KMS-11 (cell line): ENCODE data around the gene XPR1.
"Not testable (repeated sequence)": the region's sequence is repeated elsewhere in the genome, so short reads cannot be mapped to it uniquely, and the experiment has no call there.

ENCODE experiments used
- H2AFZ ChIP-seq: fragments of 200-600 bp; sonication (generic); 2 replicates; pipeline ENCODE4 v1.6.1; 2016; ENCODE audit warnings: antibody characterized with exemption, mixed run types, low read depth
- H3K27ac ChIP-seq: fragments of 200-600 bp; sonication (generic); 2 replicates; pipeline ENCODE4 v1.6.1; 2016; ENCODE audit warnings: mild to moderate bottlenecking, mixed run types
- H3K27me3 ChIP-seq: fragments of 200-600 bp; sonication (generic); 2 replicates; pipeline ENCODE4 v1.6.1; 2017; ENCODE audit warnings: mild to moderate bottlenecking, low read depth, mixed run types, moderate library complexity; ENCODE audit not compliant: insufficient read depth
- H3K36me3 ChIP-seq: fragments of 200-600 bp; sonication (generic); 2 replicates; pipeline ENCODE4 v1.6.1; 2017; ENCODE audit warnings: mild to moderate bottlenecking, mixed run types; ENCODE audit not compliant: insufficient read depth
- H3K4me1 ChIP-seq: fragments of 200-600 bp; sonication (generic); 2 replicates; pipeline ENCODE4 v1.6.1; 2016; ENCODE audit warnings: mild to moderate bottlenecking, low read depth, mixed run types; ENCODE audit not compliant: poor library complexity, severe bottlenecking
- H3K4me2 ChIP-seq: fragments of 200-600 bp; sonication (generic); 2 replicates; pipeline ENCODE4 v1.7.0; 2016; ENCODE audit warnings: mild to moderate bottlenecking, mixed run types
- H3K4me3 ChIP-seq: fragments of 200-600 bp; sonication (generic); IDR thresholded peaks from 2 replicates; pipeline ENCODE4 v1.6.1; 2017; ENCODE audit warnings: low read depth, low read length, mixed read lengths; ENCODE audit not compliant: insufficient read depth
- H3K79me2 ChIP-seq: fragments of 200-600 bp; sonication (generic); 2 replicates; pipeline ENCODE4 v1.6.1; 2016; ENCODE audit warnings: low read depth, mixed run types; ENCODE audit not compliant: insufficient read depth
- H3K9ac ChIP-seq: fragments of 200-600 bp; sonication (generic); 2 replicates; pipeline ENCODE4 v1.6.1; 2016; ENCODE audit warnings: mild to moderate bottlenecking, mixed run types
- H4K20me1 ChIP-seq: fragments of 200-600 bp; sonication (generic); 2 replicates; pipeline ENCODE4 v1.6.1; 2016; ENCODE audit warnings: mild to moderate bottlenecking, mixed run types; ENCODE audit not compliant: insufficient read depth
- CTCF ChIP-seq: fragments of 200-600 bp; sonication (generic); conservative IDR thresholded peaks from 2 replicates; pipeline ENCODE4 v1.6.1; 2017; ENCODE audit warnings: low read depth, mild to moderate bottlenecking, antibody characterized with exemption, low read length, moderate library complexity, mixed read lengths

XPR1 gene

DNA sequence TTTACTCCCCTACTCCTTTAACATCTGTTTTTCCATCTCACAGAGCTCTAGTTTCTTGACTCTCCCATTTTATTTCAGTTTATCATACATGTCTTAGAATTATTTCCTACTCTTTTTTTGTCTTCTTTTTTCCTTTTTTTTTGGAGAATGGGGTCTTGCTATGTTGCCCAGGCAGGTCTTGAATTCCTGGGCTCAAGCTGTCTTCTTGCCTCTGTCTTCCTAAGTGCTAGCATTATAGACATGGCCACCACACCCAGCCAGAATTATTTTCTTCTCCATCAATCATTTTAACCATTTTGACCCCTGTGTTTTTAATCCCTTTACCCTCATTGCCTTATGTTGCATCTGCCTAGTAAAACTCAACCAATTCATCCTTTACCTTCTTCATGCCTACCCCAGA, 157.6 kb downstream of the XPR1 start:
- Histone ChIP-seq H3K4me1 (no peaks in the 10 kb centered on the region), H3K4me2 (no peak overlapping the region), H2AFZ (no peak overlapping the region), H3K27ac (no peak overlapping the region), H3K9ac (no peak overlapping the region), H3K79me2 (no peaks in the 10 kb centered on the region), H3K36me3 (no peaks in the 10 kb centered on the region), H3K27me3 (no peaks in the 10 kb centered on the region), H3K4me3 (no peak overlapping the region), H4K20me1 (no peaks in the 10 kb centered on the region)
- no peak for TF ChIP-seq CTCF

GRCh38 chr1:180791152-180791551, 159.3 kb downstream of the XPR1 start:
- not testable (repeated sequence) for H3K36me3 ChIP-seq, H3K4me2 ChIP-seq, H2AFZ ChIP-seq, H3K27me3 ChIP-seq, H4K20me1 ChIP-seq, H3K4me3 ChIP-seq, H3K27ac ChIP-seq, H3K79me2 ChIP-seq, H3K4me1 ChIP-seq, H3K9ac ChIP-seq

- TF ChIP-seq CTCF = no peak
- H3K79me2 ChIP-seq = no peaks in the 10 kb centered on the region
- no peak overlapping the region for H3K4me3 ChIP-seq
- no peak overlapping the region for H3K9ac ChIP-seq
- no peak overlapping the region for H2AFZ ChIP-seq
- no peaks in the 10 kb centered on the region for H3K36me3 ChIP-seq
- H3K4me2 ChIP-seq = no peak overlapping the region
- no peak overlapping the region for H3K27ac ChIP-seq
- no peaks in the 10 kb centered on the region for H3K27me3 ChIP-seq
- no peaks in the 10 kb centered on the region for H4K20me1 ChIP-seq
- H3K4me1 ChIP-seq = no peaks in the 10 kb centered on the region
Observed at GRCh38 chr1:180791806-180792205, 160.0 kb downstream of the XPR1 start.

DNA sequence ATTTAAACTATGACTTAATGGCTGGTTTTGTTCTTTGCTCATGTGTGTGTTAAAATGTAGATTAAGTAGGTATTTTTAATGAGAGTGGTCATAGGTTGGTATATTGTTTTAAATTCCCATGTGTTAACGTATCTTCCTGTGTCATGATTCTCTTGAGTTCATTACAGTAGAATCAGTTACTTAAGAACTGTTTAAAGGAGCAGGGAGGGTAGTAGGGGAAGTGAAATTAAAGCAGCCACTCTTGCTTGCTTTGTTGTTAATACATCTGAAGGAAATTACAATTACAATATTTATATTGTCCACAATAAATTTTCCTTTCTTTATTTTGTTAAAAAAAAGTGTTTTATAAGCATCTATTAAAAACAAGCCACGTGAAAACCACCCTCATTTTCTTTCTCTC, 161.6 kb downstream of the XPR1 start:
- Histone ChIP-seq H3K4me2 (no peak overlapping the region), H3K4me1 (no peaks in the 10 kb centered on the region), H4K20me1 (no peaks in the 10 kb centered on the region), H3K27ac (no peak overlapping the region), H3K79me2 (no peaks in the 10 kb centered on the region), H3K36me3 (no peaks in the 10 kb centered on the region), H3K4me3 (no peak overlapping the region), H2AFZ (no peak overlapping the region), H3K9ac (no peak overlapping the region), H3K27me3 (no peaks in the 10 kb centered on the region)
- no peak for TF ChIP-seq CTCF

- H3K36me3 ChIP-seq = no peaks in the 10 kb centered on the region
- no peak overlapping the region for H3K4me3 ChIP-seq
- no peaks in the 10 kb centered on the region for H3K27me3 ChIP-seq
- no peak overlapping the region for H3K4me2 ChIP-seq
- no peaks in the 10 kb centered on the region for H3K4me1 ChIP-seq
- H3K79me2 ChIP-seq = no peaks in the 10 kb centered on the region
- no peak overlapping the region for H2AFZ ChIP-seq
- TF ChIP-seq CTCF = no peak
- no peaks in the 10 kb centered on the region for H4K20me1 ChIP-seq
- no peak overlapping the region for H3K9ac ChIP-seq
- no peak overlapping the region for H3K27ac ChIP-seq
Observed at GRCh38 chr1:180796897-180797640, 165.2 kb downstream of the XPR1 start.
